HG03469 (cell line): ENCODE data around the gene GBP1.
"Not testable (repeated sequence)": the region's sequence is repeated elsewhere in the genome, so short reads cannot be mapped to it uniquely, and the experiment has no call there.

Source experiments
- ATAC-seq: cut with Tn5 transposase; IDR thresholded peaks from one replicate; pipeline ENCODE4 v1.9.1; 2021; ENCODE audit warnings: mild to moderate bottlenecking, moderate library complexity, moderate number of reproducible peaks; ENCODE audit not compliant: unreplicated experiment

GBP1 gene, protein sequence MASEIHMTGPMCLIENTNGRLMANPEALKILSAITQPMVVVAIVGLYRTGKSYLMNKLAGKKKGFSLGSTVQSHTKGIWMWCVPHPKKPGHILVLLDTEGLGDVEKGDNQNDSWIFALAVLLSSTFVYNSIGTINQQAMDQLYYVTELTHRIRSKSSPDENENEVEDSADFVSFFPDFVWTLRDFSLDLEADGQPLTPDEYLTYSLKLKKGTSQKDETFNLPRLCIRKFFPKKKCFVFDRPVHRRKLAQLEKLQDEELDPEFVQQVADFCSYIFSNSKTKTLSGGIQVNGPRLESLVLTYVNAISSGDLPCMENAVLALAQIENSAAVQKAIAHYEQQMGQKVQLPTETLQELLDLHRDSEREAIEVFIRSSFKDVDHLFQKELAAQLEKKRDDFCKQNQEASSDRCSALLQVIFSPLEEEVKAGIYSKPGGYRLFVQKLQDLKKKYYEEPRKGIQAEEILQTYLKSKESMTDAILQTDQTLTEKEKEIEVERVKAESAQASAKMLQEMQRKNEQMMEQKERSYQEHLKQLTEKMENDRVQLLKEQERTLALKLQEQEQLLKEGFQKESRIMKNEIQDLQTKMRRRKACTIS

DNA sequence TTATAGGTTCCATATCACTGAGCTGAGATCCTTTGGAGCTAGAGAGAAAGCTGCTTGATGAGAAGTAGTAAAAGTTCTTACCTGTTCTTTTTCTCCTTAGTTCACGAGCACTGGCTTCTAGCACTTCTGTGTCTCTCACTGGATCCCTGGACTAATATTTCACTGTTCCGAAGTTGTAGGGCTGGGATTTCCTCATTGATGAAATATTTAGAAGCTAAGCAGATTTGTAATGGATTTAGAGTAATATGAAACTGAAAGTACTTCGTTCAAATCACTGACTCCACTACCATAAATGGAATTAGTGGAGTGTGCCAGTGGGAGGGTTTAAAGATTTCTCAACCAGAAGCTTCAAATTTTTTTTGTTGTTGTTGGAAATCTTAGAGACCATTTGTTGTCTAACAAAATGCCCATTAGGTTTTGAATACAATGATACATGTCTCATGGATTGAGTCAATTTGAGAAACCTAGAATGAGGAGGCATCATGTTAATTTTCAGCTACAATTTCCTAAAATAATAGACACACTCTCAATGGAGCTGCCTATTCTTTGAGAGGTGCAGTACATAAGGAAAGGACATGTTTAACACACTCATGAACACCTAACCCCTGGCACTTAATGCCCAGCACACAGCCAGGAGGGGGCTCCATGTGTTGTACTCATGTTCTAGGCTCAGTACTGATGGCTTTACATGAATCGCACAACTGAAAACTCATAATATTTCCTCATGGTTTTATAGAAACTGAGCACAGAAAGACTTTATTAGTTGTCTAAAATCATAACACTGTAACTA, at the start of gene GBP1:
Gene GBP1 (minus strand): TSS at position 130 of the 790 bp plus-strand sequence. CDS start 1,974 bp downstream, outside the sequence.
- no peak for ATAC-seq

DNA sequence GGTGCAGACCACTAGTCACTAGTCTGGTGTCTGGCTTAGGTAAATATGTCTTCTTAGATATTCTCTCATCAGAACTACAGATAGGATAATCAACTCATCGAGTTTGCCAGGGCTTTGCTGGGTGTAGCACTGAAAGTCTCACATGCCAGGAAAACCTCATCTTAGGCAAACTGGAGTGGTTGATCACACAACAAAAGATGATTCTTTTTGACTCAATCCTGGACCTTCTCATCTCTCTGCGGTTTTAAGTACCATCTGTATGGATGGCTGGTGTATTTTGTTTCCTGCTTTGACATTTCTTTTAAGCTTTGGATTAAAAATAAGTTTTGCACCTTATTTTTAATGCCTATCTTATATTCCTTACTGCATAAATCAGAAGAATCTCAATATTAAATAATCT, 49.7 kb upstream of the GBP1 start:
- ATAC-seq: no peak

DNA sequence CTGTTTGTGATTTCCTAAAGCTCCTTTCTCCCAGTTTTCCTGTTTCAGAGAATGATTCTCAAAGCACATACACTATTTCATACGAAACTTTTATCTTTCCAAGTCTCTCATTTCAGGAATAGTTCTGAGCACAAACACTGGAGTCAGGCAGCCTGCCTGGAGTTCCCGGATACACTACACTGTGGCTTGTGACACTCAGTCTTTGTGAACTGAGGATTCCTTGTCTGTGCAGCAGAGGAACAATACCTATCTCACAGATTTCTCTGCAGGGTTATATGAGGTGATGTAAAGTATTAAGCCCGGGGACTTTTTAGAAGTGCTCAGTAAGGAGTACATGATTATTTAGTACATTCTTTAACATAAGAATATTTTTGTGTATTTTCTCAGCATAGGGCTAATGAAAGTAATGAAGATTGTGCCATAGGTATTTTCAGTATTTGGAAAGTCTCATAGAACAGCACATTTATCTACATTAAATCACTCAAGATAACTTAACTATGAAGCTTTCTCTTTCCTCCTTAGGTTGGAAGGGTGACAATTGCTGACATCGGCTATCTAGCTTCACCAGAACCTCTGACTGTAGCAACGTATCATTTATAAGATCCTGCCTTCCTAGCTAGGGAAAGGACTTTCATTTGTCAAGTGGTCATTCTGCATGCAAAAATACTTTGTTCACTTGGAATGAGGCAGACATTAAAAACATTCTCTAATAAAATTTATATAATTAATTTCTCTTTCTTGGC, 48.0 kb upstream of the GBP1 start:
- no peak for ATAC-seq

DNA sequence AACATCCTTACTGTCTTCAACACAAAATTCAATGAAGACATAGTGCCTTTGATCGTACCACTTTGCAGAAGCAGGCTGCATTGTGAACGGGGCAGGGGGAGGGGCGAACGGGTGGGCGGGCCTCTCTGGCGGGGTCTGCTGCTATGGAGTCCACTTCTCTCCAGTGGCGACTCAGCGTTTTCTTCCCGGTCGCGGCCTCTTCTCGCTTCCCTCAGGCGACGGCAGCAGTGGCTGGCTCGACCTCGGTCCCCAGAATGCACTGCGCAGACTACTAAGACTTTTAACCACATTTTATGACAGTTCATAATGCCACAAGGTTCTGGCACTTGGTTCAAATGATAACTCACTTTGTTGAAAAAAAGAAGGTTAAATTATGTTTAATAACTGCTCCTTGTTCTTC, 39.7 kb upstream of the GBP1 start:
- ATAC-seq: no peak

DNA sequence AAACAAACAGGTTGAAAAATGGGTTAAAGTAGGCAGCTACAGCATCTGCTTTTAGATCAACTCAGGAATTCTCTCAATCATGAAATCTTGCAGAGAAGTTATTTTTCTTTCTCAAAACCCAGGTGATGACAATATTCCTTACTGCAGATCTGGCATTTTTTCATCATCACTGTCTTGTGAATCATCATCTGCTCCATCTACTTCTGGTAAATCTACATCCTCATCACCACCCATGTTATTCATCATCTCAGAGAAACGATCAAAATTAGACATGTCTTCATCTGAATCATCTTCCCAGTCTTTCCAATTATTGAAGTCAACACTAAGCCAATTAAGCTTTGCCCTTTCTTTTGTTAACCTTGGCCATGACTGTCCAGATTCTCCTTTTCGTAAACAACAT, 39.1 kb upstream of the GBP1 start:
- no peak for ATAC-seq

DNA sequence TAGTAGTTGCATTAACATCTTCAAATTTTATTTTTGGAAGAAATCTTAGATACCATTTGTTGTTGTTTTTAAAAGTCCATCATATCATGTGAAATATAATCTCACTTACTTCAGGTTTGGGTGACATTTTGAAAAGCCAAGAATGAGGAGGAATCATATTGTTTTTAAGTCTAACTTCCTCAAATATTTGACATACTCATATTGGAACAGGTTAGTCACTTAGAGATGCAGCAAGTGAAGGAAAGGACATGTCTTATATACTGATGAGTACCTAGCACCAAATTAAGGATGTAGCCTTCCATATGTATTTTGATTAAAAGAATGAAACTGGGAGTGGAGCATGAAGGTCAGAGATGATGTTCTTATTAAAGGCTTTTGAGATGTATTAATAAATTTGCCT, 37.0 kb upstream of the GBP1 start:
- no peak for ATAC-seq

DNA sequence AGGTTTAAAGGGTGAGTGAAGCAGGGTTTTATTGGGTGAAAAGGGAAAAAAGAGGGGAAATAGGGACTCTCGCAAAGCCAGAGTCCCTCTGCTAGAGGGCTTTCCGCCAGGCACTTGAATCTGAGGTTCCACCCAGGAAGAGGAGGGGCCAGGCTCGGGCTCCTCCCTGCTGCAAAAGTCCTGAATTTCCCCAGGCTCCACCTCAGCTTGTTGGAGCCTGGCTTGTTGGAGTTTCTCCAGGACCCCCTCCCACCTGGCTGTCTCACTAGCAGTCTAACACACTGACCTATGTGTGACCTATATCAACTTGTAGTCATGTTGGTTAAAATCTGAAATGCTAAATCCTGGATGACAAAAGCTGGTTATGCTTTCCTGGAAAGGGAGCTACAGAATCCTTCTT, 35.4 kb upstream of the GBP1 start:
- no peak for ATAC-seq

DNA sequence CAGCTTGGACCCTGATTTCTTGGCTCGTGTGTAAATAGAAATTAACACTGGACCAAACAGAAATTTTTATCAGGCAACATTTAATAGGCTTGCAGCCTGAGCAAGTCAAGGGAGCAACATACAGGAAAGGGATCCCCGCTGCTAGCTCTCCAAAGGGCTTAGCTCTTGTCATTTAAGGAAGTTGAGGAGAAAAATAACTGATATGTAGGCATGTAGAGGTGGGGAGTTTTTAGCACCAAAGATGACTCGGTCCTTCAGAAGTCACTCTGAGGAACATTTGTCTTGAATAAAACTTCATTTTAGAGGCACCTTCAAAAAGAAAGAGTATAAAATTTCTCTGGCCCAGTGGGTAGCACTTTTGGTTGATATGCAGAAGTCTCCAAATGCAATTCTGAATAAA, 33.8 kb upstream of the GBP1 start:
- no peak for ATAC-seq

DNA sequence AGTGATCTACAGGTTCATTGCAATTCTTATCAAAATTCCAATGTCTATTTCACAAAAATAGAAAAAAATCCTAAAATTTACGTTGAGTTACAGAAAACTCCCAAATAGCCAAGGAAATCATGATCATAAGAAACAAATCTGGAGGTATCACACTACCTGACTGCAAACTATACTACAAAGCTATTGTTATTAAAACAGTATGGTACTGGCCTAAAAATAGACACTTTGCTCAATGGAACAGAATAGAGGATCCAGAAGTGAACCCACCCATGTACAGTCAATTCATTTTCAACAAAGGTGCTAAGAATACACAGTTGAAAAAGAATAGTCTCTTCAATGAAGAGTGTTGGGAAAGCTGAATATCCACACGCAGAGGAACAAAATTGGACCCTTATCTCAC, 30.7 kb upstream of the GBP1 start:
- ATAC-seq: no peak

DNA sequence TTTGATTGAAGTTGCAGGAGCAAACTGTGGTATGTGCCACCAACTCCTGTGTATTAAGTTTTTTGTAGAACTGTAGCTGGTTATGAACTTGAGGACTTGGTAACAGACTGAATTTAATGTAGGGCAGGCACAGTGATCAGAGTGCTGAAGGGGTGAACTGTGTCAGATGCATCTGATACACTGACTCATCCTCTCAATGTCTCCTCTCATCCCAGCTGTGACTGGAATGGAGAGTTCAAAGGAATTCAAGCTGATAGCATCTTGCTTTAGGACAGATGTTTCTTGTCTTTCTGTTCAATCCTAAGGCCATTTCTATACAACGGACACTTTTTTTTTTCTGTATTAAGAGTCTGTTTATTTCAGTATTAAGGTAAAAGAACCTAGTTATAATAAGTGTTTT, 25.0 kb upstream of the GBP1 start:
- ATAC-seq: no peak

DNA sequence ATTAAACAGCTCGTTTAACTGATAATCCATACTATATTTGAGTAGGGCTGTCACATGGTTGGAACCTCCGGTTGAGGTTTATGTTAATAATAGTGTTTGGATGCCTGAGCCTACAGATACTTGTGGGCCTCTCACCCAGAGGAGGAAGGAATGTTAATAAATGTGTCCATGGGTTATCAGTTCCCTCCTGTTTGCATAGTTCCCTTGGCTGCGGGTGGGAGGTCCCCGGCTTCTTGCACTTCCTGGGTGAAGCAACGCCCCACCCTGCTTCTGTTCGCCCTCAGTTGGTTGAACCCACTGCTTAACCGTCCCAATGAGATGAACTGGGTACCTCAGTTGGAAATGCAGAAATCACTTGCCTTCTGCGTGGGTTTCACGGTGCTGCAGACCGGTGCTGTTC, 23.6 kb upstream of the GBP1 start:
- no peak for ATAC-seq

DNA sequence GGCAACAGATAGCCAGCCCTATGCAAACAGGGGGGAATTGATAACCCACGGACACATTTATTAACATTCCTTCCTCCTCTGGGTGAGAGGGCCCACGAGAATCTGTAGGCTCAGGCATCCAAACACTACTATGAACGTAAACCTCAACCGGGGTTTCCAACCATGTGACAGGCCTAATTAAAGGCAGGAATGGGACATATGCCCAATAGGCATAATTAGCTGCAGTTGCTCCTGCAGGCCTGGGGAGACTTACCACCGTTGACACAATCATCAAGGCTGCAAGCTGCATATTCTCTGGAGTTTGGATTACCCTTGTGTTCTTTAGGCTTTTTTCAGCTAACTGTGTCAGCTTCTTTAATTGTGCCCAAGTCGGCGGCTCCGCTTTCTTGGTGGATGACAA, 22.2 kb upstream of the GBP1 start:
- ATAC-seq: no peak

DNA sequence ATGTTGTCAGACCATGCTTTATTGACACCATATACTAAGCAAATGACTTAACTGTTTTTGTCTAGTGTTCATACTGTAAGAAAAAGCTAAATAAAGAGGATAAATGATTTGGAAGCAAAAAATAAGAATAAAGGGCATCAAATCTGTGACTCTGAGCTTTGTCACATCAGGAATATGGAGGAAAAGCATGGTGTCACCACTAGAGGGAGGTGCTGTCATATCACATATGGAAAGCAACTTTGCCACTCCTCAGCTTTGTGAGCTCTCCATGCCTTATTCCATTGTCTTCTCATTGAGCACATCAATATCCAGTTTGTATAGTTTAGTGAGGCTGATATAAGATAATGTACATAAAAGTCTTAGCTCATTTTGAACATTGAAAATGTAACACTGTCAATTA, 20.8 kb upstream of the GBP1 start:
- ATAC-seq: no peak

DNA sequence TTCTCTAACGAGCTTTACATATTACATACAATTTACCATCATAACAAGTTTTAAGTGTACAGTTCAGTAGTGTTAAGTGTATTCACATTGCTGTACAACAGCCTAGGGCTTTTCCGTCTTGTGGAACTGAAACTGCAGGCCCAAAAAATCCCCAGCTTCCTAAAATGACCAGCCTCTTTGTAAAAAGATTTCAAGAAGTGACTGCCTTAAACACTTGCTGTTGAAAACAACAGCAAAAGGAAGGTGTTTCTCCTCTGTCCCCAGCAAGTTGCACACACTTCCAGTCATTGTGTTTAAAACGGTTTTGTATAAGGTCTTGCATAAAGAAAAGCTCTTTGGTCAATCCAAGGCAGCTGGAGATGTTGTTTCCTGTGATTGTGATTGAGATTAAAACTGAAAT, 16.0 kb upstream of the GBP1 start:
- no peak for ATAC-seq

DNA sequence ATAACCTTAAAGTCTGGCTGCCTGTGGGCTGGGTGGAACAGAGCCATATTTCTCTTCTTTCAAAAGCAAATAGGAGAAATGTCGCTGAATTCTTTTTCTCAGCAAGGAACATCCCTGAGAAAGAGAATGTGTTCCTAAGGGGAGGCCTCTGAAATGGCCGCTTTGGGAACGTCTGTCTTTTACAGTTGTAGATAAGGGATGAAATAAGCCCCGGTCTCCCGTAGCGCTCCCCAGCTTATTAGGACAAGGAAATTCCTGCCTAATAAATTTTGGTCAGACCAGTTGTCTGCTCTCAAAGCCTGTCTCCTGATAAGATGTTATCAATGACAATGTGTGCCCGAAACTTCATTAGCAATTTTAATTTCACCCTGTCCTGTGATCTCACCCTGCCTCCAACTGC, 15.1 kb upstream of the GBP1 start:
- not testable (repeated sequence) for ATAC-seq

DNA sequence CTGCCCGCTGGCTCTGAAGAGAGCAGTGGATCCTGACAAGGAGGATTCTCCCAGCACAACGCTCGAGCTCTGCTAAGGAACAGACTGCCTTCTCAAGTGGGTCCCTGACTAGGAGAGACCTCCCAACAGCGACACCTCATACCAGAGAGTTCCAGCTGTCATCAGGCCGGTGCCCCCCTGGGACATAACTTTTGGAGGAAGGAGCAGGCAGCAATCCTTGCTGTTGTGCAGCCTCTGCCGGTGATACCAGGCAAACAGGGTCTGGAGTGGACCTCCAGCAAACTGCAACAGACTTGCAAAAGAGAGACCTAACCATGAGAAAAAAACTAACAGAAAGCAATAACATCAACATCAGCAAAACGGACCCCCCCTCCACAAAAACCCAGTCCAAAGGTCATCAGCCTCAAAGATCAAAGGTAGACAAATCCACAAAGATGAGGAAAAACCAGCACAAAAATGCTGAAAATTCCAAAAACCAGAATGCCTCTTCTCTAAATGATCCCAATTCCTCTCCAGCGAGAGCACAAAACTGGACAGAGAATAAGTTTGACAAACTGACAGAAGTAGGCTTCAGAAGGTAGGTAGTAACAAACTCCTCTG, 7.6 kb upstream of the GBP1 start:
- not testable (repeated sequence) for ATAC-seq

DNA sequence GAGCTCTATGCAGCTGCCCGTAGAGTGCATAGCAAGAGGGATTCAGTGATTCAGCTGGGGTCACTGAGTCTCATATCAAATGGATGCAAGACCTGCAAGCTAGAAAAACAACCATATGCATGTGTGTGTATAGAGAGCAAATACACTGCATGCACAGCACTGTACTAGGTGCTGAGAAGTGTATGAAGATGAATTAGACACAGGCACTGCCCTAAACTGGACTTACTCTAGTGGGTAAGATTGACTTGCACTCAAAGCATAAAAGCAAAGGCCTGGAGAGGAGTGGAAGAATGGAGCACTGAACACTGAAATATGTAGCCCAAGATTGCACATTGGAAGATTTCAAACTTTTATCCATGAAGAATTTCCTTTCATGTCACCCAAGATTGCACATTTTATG, 5.5 kb upstream of the GBP1 start:
- ATAC-seq: no peak

DNA sequence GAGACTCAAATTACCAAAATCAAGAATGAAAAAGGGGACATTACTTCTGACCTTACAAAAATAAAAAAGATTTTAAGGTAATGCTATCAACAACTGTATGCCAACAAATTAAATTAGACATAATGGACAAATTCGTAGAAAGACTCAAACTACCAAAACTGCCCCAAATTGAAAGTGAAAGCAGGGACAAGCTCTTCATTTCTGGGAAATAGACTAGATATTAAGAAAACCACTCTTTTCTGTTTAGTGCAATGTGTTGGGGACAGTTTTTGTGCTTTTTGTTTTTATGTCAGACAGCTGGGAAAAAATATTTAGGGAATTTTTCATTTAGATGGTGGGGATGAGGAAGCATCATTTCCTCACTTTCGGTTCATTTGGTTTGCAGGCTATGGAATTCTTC, 4.9 kb upstream of the GBP1 start:
- ATAC-seq: no peak

DNA sequence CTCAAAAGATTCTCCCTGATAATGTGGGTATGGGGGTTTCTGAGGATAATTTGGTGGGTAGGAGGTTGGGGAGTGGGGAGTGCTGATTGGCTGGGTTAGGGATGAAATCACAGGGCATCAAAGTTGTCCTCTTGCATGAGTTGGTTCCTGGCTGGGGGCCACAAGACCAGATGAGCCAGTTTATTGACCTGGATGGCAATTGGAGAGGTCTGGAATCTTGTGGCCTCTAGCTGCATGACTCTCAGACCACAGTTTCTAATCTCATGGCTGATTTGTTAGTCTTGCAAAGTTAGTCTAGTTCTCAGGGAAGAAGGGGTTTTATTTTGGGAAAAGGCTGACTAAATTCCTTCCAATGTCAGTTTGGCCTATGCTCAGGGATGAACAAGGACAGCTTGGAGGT, 3.3 kb upstream of the GBP1 start:
- no peak for ATAC-seq

DNA sequence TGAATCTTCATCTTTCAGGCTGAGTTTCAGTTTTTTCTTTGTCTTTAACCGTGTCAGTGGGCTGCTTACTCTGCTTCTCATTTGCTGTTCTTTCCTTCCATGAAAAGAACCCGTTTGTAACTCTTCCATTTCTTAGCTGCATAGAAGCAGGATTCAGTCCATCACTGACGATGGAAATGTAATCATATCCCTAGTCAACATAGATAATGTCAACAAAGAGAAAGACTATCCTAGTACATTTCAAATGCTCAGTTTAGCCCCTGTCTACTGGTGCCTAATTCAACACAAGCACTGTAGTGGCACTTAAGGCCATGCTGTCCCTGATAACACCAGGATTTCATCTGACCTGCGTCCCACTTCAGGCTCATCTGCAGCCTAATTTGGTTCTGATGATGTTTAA, 376 bp downstream of the GBP1 start:
- ATAC-seq: no peak

DNA sequence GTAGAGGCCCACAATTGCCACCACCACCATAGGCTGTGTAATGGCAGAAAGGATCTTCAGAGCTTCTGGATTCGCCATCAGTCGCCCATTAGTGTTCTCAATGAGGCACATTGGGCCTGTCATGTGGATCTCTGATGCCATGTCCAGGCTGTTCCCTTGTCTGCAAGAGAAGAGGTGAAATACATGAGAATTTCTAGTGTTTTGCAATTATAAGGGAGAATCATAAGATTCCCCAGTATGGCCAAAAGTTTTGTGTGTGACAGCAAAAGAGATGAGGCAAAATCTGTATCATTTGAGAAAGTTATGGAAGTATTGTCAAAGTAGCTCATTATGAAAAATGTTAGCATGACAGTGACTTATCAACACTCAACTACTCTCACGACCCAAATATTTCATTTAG, 1.9 kb downstream of the GBP1 start:
- no peak for ATAC-seq
